Astrocyte of the cerebellum (primary cell): ENCODE results near the gene PLK2.

Experiments used
- DNase-seq: peaks from one replicate; pipeline ENCODE4 v3.0.0-alpha.2; 2011; ENCODE audit warnings: low read depth
- H3K4me3 ChIP-seq: 2 replicates; pipeline ENCODE4 v1.5.1; 2011; ENCODE audit warnings: mild to moderate bottlenecking, low read depth, low read length, moderate library complexity
- CTCF ChIP-seq: IDR thresholded peaks from 2 replicates; pipeline ENCODE4 v1.5.1; 2012; ENCODE audit warnings: low read length, low read depth, moderate library complexity, mild to moderate bottlenecking; ENCODE audit errors: missing control alignments
- in situ Hi-C: cut with HindIII; loops from 2 replicates; pipeline ENCODE4 v1.10.0; 2017; ENCODE audit warnings: low sequenced_read_pairs

The PLK2 gene

DNA sequence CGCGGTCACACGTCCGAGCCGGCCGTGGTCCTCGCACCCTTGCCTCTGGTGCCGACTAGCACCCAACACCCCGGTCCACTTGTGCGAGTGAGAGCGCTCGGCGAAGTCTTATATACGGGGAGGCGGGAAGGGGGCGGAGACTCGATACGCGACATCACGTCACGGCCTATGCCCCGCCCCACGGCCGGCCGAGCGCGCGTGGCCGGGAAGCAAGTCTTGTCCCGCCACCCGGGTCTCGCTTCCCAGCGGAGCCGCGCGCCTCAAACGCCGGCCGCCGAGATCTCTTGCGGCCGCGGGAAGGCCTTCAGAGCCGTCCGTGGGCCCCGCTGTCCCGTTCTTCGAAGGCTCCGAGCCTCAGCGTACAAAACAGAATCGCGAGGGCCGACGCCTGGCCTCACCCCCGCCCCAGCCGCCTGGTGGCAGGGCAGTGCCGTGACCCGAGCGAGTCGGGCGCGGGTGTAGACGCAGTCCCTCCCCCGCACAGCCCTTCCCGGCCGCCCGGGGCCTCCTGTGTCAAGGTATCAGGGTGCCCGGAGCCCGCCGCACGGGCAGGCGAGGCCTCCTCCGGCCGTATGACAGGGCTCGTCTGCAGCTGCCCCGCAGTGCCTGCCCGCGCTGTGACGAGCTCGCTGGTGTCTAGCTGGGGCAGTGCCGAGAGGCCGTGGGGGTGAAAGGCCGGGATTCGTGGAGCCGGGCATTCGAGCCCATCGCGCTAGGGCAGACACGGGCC is at the start of gene PLK2:
Gene PLK2, minus strand, starts transcription at position 85 of the 730 bp plus-strand sequence. CDS start 127 bp downstream, outside the sequence.
- peak; percentile 91 for DNase-seq
- TF ChIP-seq CTCF: peak; percentile 32
- H3K4me3 ChIP-seq: peak within 1 kb of the TSS; percentile 69
- in situ Hi-C loops: loop anchor here (5.0 to 10.0 kb wide), 3 partner anchors 685 to 1165 kb away; no protein-coding TSS in a partner anchor

DNA sequence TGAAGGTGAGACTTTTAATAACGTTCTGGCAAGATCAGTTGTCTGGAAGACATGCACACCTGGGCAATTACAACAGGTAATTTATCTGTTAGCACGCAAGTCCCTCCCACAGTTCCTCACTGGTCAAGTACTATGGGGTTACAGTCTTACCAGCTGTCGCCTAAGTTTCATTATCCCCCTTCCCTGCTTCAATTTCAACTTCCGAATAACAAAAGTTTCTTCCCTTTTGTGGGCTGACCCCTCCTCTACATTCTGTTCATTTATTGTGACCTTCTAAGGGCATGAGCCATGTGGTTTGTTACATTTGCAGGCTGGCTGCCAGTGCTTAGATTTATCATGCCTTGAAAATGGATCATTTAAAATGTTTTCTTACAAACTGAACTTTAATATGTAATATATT is 47.8 kb upstream of the PLK2 start:
- in situ Hi-C loops: no loop called here
- no peak overlapping the region for H3K4me3 ChIP-seq
- no peak for DNase-seq
- TF ChIP-seq CTCF: no peak

DNA sequence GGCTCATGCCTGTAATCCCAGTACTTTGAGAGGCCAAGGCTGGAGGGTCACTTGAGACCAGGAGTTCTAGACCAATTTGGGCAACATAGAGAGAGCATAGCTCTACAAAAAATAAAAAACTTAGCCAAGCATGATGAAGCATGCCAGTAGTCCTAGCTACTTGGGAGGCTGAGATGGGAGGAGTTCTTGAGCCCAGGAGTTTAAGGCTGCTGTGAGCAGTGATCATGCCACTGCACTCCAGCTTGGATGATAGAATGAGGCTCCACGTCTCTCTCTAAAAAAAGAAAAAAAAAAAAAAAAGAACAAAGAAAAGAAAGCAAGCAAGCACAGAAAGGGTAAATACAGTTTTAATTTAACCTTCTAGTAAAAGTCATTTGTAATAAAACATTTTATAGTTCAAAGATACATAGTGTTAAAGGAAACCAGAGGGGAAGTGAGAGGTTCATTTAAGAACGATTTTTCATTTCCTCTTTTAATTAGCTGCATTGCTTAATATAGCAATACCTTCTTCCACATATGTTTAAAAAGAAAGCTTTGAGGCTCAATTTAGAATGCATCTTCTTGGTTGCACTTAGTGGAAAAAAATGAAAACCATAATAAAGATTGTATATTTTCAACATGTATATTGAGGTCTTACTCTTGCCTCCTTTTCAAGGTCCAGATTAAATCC is 46.2 kb upstream of the PLK2 start:
- in situ Hi-C loops: no loop called here
- no peak for TF ChIP-seq CTCF
- no peak overlapping the region for H3K4me3 ChIP-seq
- DNase-seq: no peak

GRCh38 chr5:58505502-58505901 is 45.6 kb upstream of the PLK2 start:
- H3K4me3 ChIP-seq: no peak overlapping the region
- DNase-seq: no peak
- in situ Hi-C loops: no loop called here
- no peak for TF ChIP-seq CTCF

GRCh38 chr5:58504766-58505165 is 44.9 kb upstream of the PLK2 start:
- in situ Hi-C loops: no loop called here
- no peak for TF ChIP-seq CTCF
- H3K4me3 ChIP-seq: no peak overlapping the region
- DNase-seq: no peak

DNA sequence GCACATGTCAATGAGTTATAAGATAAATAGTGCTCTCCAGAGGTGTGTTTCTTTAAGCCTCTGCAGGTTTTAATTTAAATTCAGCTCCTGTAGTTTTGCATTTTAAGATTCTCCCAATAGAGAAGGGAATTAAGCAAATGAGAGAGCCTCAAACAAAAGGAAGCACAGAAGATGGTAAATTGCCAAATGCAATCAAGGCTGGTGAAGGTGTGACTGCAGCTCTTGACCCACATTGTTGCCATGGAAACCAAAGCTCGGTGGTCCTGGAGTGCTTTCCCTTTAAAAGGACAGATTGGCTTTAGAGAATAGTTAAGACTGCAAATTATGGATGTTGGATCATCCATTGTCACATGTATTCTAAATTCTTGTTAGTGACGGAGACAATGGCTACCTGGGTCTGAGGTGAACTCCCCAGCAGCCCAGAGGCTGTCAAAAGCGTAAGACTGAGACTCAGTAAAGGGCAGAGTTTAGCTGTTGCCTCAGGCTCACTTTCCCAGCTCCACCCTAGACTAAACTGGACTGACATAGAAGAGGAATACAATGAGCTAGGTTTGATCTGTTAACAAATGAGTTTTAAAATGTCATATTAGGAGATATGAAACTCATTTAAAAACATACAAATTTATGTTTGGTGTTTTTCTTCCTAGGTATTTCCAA is 43.6 kb upstream of the PLK2 start:
- DNase-seq: no peak
- H3K4me3 ChIP-seq: no peak overlapping the region
- TF ChIP-seq CTCF: no peak
- in situ Hi-C loops: no loop called here
